Loucy (cell line): ENCODE results near the gene LMNTD1.

ENCODE experiments used
- H2AFZ ChIP-seq: fragments of 200-600 bp; sonication (generic); 2 replicates; pipeline ENCODE4 v1.6.0; 2016; ENCODE audit warnings: antibody characterized with exemption, mild to moderate bottlenecking, low read length, moderate library complexity
- H3F3A ChIP-seq: fragments of 200-600 bp; 2 replicates; pipeline ENCODE4 v1.6.0; 2016; ENCODE audit warnings: antibody characterized with exemption, low read depth, mild to moderate bottlenecking
- H3K27me3 ChIP-seq: fragments of 200-600 bp; sonication (generic); 2 replicates; pipeline ENCODE4 v1.6.1; 2014; ENCODE audit warnings: low read length, mild to moderate bottlenecking; ENCODE audit not compliant: insufficient read depth, poor library complexity, severe bottlenecking
- H3K36me3 ChIP-seq: fragments of 200-600 bp; sonication (generic); 2 replicates; pipeline ENCODE4 v1.6.1; 2016; ENCODE audit warnings: low read length; ENCODE audit not compliant: insufficient read depth
- H3K4me1 ChIP-seq: fragments of 200-600 bp; sonication (generic); 2 replicates; pipeline ENCODE4 v1.5.1; 2014; ENCODE audit warnings: low read length, mild to moderate bottlenecking; ENCODE audit not compliant: insufficient read depth, poor library complexity, severe bottlenecking
- H3K4me2 ChIP-seq: fragments of 200-600 bp; sonication (generic); 2 replicates; pipeline ENCODE4 v1.6.0; 2014; ENCODE audit warnings: antibody characterized with exemption, low read length, low read depth, mild to moderate bottlenecking; ENCODE audit not compliant: poor library complexity, severe bottlenecking
- H3K4me3 ChIP-seq: fragments of 200-600 bp; sonication (generic); 2 replicates; pipeline ENCODE4 v1.5.1; 2014; ENCODE audit warnings: low read length, mild to moderate bottlenecking, mixed read lengths; ENCODE audit not compliant: poor library complexity, severe bottlenecking
- H3K79me2 ChIP-seq: fragments of 200-600 bp; sonication (generic); 2 replicates; pipeline ENCODE4 v1.6.1; 2014; ENCODE audit warnings: low read length; ENCODE audit not compliant: insufficient read depth
- H3K9ac ChIP-seq: fragments of 200-600 bp; sonication (generic); 2 replicates; pipeline ENCODE4 v1.6.0; 2014; ENCODE audit warnings: mild to moderate bottlenecking, low read depth, low read length, moderate library complexity; ENCODE audit not compliant: poor library complexity, severe bottlenecking
- H3K9me2 ChIP-seq: fragments of 200-600 bp; sonication (generic); replicated peaks from 2 replicates; pipeline ENCODE4 v1.6.1; 2016; ENCODE audit warnings: low read depth, low read length, mixed read lengths
- H3K9me3 ChIP-seq: fragments of 200-600 bp; sonication (generic); 2 replicates; pipeline ENCODE4 v1.6.1; 2014; ENCODE audit warnings: mild to moderate bottlenecking, antibody characterized with exemption, low read length, low read depth; ENCODE audit not compliant: insufficient read depth
- H4K20me1 ChIP-seq: fragments of 200-600 bp; sonication (generic); 2 replicates; pipeline ENCODE4 v1.6.0; 2014; ENCODE audit warnings: antibody characterized with exemption, low read length, mild to moderate bottlenecking; ENCODE audit not compliant: insufficient read depth, poor library complexity, severe bottlenecking
- CTCF ChIP-seq: fragments of 200-600 bp; sonication (generic); conservative IDR thresholded peaks from 2 replicates; pipeline ENCODE4 v1.5.1; 2014; ENCODE audit warnings: mild to moderate bottlenecking, antibody characterized with exemption, low read length
- EZH2phosphoT487 ChIP-seq: fragments of 200-600 bp; IDR thresholded peaks from 2 replicates; pipeline ENCODE4 v1.6.1; 2018; ENCODE audit warnings: antibody characterized with exemption, mild to moderate bottlenecking, moderate library complexity, borderline replicate concordance

LMNTD1 gene

GRCh38 chr12:25531502-25532052 lies 21.5 kb downstream of the LMNTD1 start:
- H3K4me1 ChIP-seq = peaks cover 8% of the 10 kb centered on the region
- no peak overlapping the region for H3K4me3 ChIP-seq
- H3K4me2 ChIP-seq = no peak overlapping the region
- no peaks in the 10 kb centered on the region for H3K9me2 ChIP-seq
- no peak for TF ChIP-seq CTCF
- TF ChIP-seq EZH2phosphoT487 = no peak
- no peak overlapping the region for H3K9ac ChIP-seq
- H3K36me3 ChIP-seq = no peaks in the 10 kb centered on the region
- H3K79me2 ChIP-seq = no peaks in the 10 kb centered on the region
- no peak overlapping the region for H2AFZ ChIP-seq
- no peaks in the 10 kb centered on the region for H3F3A ChIP-seq
- H3K9me3 ChIP-seq = no peaks in the 10 kb centered on the region
- no peaks in the 10 kb centered on the region for H3K27me3 ChIP-seq
- H4K20me1 ChIP-seq = no peaks in the 10 kb centered on the region

- no peaks in the 10 kb centered on the region for H3K79me2 ChIP-seq
- no peaks in the 10 kb centered on the region for H3K36me3 ChIP-seq
- H3K4me2 ChIP-seq = no peak overlapping the region
- TF ChIP-seq CTCF = no peak
- TF ChIP-seq EZH2phosphoT487 = no peak
- no peak overlapping the region for H3K4me3 ChIP-seq
- H4K20me1 ChIP-seq = no peaks in the 10 kb centered on the region
- H3K27me3 ChIP-seq = no peaks in the 10 kb centered on the region
- no peak overlapping the region for H3K9ac ChIP-seq
- H3K9me3 ChIP-seq = no peaks in the 10 kb centered on the region
- H3K4me1 ChIP-seq = peaks cover 9% of the 10 kb centered on the region
- H3F3A ChIP-seq = no peaks in the 10 kb centered on the region
- H3K9me2 ChIP-seq = no peaks in the 10 kb centered on the region
- no peak overlapping the region for H2AFZ ChIP-seq
Measured at GRCh38 chr12:25529738-25530137, 23.3 kb downstream of the LMNTD1 start.

GRCh38 chr12:25526778-25527177 lies 26.3 kb downstream of the LMNTD1 start:
- TF ChIP-seq CTCF = no peak
- no peak for TF ChIP-seq EZH2phosphoT487
- no peaks in the 10 kb centered on the region for H3K27me3 ChIP-seq
- H3K79me2 ChIP-seq = no peaks in the 10 kb centered on the region
- H3K4me3 ChIP-seq = no peak overlapping the region
- no peak overlapping the region for H2AFZ ChIP-seq
- no peaks in the 10 kb centered on the region for H3F3A ChIP-seq
- H3K9me2 ChIP-seq = no peaks in the 10 kb centered on the region
- no peak overlapping the region for H3K4me2 ChIP-seq
- H3K9me3 ChIP-seq = no peaks in the 10 kb centered on the region
- no peak overlapping the region for H3K9ac ChIP-seq
- H4K20me1 ChIP-seq = no peaks in the 10 kb centered on the region
- no peaks in the 10 kb centered on the region for H3K36me3 ChIP-seq
- H3K4me1 ChIP-seq = peaks cover 9% of the 10 kb centered on the region
